Natural killer cell treated with Interleukin-12 subunit alpha and Interleukin-12 subunit beta and Interleukin-15 and Interleukin-18, amount 100 ng/mL, for 72 hours (primary cell): Measurements from ENCODE around the gene XYLT2. TPM values are rescaled to one million over a fixed set of nuclear protein-coding genes. Genes with fewer than 3 reads are reported as not detected.
"Not testable (repeated sequence)": the region's sequence is repeated elsewhere in the genome, so short reads cannot be mapped to it uniquely, and the experiment has no call there.

Experiments
- ATAC-seq, 2 donors: fragments of 150-1000 bp; cut with Tn5 transposase in 1 of 2; sonication (Bioruptor Pico), chemical (Tn5 transposase) in 1 of 2; 2 replicates each; pipeline ENCODE4 v1.10.0; 2021
- DNase-seq: peaks from one replicate; pipeline ENCODE4 v3.0.0; 2022; ENCODE audit warnings: low spot score
- H3K27ac Mint-ChIP-seq, 2 donors: 1 replicate in 1 of 2; 2 replicates in 1 of 2; pipeline ENCODE4 v1.8.0; 2022; ENCODE audit warnings: mixed read lengths in 2 of 2, mild to moderate bottlenecking in 1 of 2, moderate library complexity in 1 of 2
- H3K27me3 Mint-ChIP-seq, 2 donors: 1 replicate in 1 of 2; 2 replicates in 1 of 2; pipeline ENCODE4 v1.8.0; 2022; ENCODE audit warnings: mixed read lengths in 2 of 2
- H3K36me3 Mint-ChIP-seq: one replicate; pipeline ENCODE4 v1.8.0; 2022; ENCODE audit warnings: mixed read lengths
- H3K4me1 Mint-ChIP-seq, 2 donors: 1 replicate in 1 of 2; 2 replicates in 1 of 2; pipeline ENCODE4 v1.8.0; 2022; ENCODE audit warnings: low read depth in 2 of 2, mixed read lengths in 2 of 2, mild to moderate bottlenecking in 1 of 2
- H3K4me3 Mint-ChIP-seq: one replicate; pipeline ENCODE4 v1.8.0; 2022; ENCODE audit warnings: mixed read lengths
- H3K9me3 Mint-ChIP-seq: 2 replicates; pipeline ENCODE4 v1.8.0; 2022; ENCODE audit warnings: mixed read lengths
- total RNA-seq, 2 donors: library from RNA; stranded (reverse); gene quantifications; one replicate each; pipeline ENCODE4 v1.2.3, GENCODE V29; 2022

XYLT2 gene
- total RNA-seq, 2 donors from 2014 or later = 19.6 to 27.1 TPM

DNA sequence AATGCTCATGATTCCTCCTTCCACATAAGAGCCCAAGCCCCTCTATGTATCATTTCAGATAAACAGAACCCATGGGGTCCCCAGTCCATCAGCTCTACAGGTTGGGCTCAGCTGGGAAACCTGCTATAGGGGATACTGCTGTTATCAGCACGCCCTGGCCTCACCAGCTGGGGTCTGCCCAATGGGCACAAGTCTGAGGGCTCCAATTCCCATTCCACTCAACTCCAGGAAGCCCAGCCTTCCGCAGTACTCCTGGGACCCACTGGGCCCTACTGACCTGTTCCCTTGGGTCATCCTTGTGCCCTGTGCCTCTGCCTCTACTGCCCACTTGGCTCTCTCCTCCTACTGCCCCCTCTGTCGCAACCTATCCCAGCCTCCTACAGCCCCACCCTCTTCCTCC, 16.2 kb upstream of the XYLT2 start:
- Mint-ChIP-seq H3K4me1 (peaks cover 7% of the 10 kb centered on the region in 2 donors), H3K9me3 (no peaks in the 10 kb centered on the region), H3K36me3 (no peaks in the 10 kb centered on the region), H3K4me3 (no peak overlapping the region), H3K27me3 (peaks cover 7 to 15% of the 10 kb centered on the region in 2 donors), H3K27ac (peak overlapping the region in 1 of 2 donors; percentile 53)
- DNase-seq (no peak), ATAC-seq (no peak)

DNA sequence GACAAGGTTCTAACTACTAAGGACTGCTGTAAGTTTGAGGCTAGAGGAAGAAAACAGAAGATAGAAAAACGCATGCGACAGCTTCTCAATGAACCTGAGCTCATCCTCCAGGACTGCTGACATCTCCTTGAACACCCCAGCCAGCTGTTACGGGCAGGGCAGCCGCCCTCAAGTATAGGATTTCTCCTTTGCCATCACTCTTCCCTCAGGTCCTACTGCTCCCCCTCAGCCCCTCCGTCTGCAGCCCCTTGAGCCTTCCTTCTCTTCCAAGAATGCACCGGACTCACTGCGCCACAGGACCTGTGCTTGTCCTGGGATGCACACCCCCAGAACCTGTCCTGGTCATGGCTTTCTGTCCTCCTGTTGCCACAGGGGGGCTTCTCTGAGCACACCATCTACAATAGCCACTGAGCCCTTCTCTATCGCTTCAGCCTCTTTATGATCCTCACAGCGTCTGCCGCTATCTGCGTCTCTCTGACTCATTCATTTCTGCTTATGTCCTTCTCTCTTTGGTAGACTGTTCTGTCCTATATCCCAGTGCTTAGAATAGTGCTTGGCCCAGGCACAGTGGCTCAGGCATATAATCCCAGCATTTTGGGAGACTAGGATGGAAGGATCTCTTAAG, 15.7 kb upstream of the XYLT2 start:
- no peaks in the 10 kb centered on the region for H3K36me3 Mint-ChIP-seq
- H3K4me3 Mint-ChIP-seq = no peak overlapping the region
- H3K4me1 Mint-ChIP-seq = peaks cover 7% of the 10 kb centered on the region in 2 donors
- no peaks in the 10 kb centered on the region for H3K9me3 Mint-ChIP-seq
- ATAC-seq = no peak
- peaks cover 7 to 15% of the 10 kb centered on the region in 2 donors for H3K27me3 Mint-ChIP-seq
- no peak for DNase-seq
- H3K27ac Mint-ChIP-seq = no peak overlapping the region

DNA sequence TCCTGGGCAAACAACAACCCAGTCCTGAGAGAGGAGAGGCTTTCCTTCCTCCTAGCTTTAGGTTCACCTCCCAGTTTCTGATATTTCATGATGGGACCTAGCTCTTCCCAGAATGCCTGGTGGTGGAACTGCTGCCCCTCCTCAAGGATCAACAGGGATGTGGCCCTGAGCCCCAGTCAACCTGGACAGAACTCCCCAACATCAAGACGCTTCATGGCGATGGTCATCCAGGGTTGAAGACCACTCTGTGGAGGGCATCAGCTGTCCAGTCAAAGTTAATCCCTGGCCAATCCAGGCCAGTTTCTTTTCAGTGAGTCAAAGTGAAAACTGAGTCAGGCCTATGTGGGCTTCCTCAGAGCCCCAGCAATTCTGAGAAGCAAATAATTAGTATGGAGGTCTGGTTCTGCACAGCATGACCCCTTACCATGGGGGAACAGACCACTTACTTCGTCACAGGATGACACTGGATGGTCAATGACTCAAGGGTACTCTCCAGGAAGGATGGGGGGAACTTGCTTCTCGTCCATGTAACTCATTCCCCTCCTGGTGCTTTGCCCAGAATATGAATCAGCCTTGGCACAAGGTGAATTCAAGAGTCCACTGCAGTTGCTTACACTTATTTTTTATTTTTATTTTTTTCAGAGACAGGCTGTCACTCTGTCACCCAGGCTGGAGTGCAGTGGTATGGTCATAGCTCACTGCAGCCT, 14.7 kb upstream of the XYLT2 start:
- Mint-ChIP-seq H3K36me3 (no peaks in the 10 kb centered on the region), H3K4me1 (peaks cover 7% of the 10 kb centered on the region in 2 donors), H3K9me3 (no peaks in the 10 kb centered on the region), H3K27me3 (peaks cover 7 to 12% of the 10 kb centered on the region in 2 donors), H3K4me3 (no peak overlapping the region), H3K27ac (no peak overlapping the region)
- no peak for DNase-seq
- peak; percentile 36 to 71 for ATAC-seq

DNA sequence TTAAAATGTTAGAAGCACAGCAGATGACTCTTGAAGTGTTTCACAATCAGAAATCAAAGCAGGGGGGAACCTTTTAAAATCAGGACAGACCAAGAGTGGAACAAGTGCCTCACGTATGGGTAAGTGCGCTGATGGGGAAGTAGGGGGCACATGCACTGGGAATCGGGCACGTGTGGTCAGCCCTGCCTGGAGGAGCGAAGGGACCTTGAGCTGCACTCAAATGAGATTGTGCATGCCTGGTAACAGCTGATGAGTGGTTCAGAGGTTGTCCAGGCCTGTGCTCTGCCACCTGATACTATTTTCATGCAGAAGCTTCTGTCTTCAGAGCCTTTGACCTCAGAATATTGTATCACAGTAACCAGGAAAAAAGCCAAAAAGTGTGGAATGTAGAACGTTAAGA, 13.7 kb upstream of the XYLT2 start:
- DNase-seq (no peak), ATAC-seq (no peak)
- H3K4me3 Mint-ChIP-seq = no peak overlapping the region
- peaks cover 7% of the 10 kb centered on the region in 2 donors for H3K4me1 Mint-ChIP-seq
- H3K36me3 Mint-ChIP-seq = no peaks in the 10 kb centered on the region
- H3K27me3 Mint-ChIP-seq = peaks cover 7 to 12% of the 10 kb centered on the region in 2 donors
- no peak overlapping the region for H3K27ac Mint-ChIP-seq
- no peaks in the 10 kb centered on the region for H3K9me3 Mint-ChIP-seq

DNA sequence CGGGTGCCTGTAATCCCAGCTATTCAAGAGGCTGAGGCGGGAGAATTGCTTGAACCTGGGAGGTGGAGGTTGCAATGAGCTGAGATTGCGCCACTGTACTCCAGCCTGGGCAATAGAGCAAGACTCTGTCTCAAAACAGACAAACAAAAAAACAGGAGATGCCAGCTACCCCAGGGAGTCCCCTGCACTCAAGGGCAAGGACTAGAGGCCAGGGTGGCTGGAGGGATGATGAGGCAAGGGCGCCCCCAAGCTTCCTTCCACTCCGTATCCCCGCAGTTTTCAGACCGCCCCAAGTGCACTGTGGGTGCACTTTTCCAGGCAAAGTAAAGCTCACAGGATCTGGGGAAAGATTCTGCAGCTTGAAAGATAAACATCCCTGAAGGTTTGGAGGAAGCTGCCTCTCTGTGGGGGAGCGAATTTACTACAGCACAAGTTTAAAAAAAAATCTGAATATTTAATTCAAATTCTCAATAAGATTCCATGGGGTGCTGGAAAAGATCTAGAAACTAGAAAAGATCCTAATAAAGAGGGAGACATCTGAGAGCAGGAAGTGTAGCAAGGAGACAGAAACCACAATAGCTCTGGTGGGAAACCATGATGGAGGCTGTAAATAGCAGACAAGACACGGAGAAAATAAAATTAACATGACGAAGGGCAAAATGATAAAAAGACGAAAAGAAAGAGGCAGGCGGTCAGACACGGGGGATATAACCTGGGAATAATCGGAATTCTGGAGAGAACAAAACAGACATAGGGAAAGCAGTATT, 12.5 kb upstream of the XYLT2 start:
- Mint-ChIP-seq H3K27me3 (peaks cover 7 to 12% of the 10 kb centered on the region in 2 donors), H3K4me3 (peak overlapping the region; percentile 61)
- not testable (repeated sequence) for H3K4me1 Mint-ChIP-seq, ATAC-seq, H3K36me3 Mint-ChIP-seq, DNase-seq, H3K9me3 Mint-ChIP-seq, H3K27ac Mint-ChIP-seq

DNA sequence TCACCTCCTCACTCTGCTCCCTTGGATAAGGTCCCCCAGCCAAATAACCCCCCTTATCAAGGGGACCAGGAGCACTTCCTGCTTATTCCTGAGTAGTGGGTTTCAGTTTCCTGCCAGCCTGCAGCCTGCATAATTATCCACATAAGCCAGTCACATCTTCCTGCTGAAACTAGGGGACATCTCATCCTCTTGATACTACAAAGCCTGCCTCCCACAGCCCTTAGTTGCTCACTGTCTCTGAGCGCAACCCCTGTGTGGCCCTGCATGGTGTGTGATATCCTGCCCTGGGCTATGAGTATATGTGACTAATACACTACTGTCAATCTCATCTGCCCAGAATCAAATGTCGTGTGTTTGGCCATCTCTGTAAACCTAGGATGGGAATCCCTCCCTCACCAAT, 8.0 kb upstream of the XYLT2 start:
- H3K4me1 Mint-ChIP-seq = peaks cover 7% of the 10 kb centered on the region in 2 donors
- DNase-seq = no peak
- peaks cover 0 to 3% of the 10 kb centered on the region in 2 donors for H3K27me3 Mint-ChIP-seq
- H3K9me3 Mint-ChIP-seq = peaks cover 3% of the 10 kb centered on the region
- no peak overlapping the region for H3K4me3 Mint-ChIP-seq
- peaks cover 14% of the 10 kb centered on the region for H3K36me3 Mint-ChIP-seq
- no peak overlapping the region for H3K27ac Mint-ChIP-seq
- ATAC-seq = no peak

DNA sequence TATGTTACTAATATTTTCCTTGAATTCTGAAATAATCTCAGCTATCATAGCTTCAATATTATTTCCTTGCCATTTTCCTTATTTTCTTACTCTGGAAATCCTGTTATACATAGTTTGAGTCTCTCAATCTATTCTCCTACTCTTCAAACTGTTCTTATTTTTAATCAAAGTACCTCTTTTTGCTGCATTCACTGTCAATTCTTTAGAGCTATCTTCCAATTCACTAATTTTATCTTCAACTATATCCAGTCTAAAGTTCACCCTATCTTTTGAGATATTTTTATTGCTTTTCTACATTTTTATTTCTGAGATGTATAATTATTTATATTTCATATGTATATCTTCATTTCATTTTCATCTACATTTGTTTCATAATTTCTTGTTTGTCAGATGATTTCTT, 7.3 kb upstream of the XYLT2 start:
- peaks cover 14% of the 10 kb centered on the region for H3K36me3 Mint-ChIP-seq
- no peak overlapping the region for H3K4me3 Mint-ChIP-seq
- H3K4me1 Mint-ChIP-seq = peaks cover 4 to 6% of the 10 kb centered on the region in 2 donors
- ATAC-seq = no peak
- H3K27ac Mint-ChIP-seq = no peak overlapping the region
- H3K9me3 Mint-ChIP-seq = peaks cover 3% of the 10 kb centered on the region
- H3K27me3 Mint-ChIP-seq = peaks cover 0 to 3% of the 10 kb centered on the region in 2 donors
- no peak for DNase-seq

DNA sequence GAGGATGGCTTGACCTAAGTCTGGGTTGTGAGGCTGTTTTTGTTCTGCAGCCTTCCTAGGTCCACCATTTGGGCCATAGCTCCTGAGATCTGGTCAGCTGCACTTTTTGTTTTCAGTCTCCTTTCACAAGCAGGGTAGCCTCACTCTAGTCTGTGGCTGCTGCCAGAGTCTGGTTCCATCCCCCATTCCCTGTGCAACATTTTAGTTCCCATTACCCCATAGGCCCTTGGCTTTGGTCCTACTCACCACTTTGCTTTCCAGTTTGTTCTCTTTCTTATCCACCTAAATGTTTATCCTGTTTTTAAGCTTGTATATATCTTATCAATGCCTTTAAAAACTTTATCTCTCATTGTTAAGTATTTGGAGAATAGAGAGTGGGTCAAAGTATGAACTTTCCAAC, 6.5 kb upstream of the XYLT2 start:
- Mint-ChIP-seq H3K4me3 (no peak overlapping the region), H3K36me3 (peaks cover 14% of the 10 kb centered on the region), H3K27me3 (peaks cover 0 to 3% of the 10 kb centered on the region in 2 donors), H3K9me3 (peaks cover 3% of the 10 kb centered on the region), H3K27ac (no peak overlapping the region), H3K4me1 (no peaks in the 10 kb centered on the region)
- DNase-seq = no peak
- no peak for ATAC-seq

DNA sequence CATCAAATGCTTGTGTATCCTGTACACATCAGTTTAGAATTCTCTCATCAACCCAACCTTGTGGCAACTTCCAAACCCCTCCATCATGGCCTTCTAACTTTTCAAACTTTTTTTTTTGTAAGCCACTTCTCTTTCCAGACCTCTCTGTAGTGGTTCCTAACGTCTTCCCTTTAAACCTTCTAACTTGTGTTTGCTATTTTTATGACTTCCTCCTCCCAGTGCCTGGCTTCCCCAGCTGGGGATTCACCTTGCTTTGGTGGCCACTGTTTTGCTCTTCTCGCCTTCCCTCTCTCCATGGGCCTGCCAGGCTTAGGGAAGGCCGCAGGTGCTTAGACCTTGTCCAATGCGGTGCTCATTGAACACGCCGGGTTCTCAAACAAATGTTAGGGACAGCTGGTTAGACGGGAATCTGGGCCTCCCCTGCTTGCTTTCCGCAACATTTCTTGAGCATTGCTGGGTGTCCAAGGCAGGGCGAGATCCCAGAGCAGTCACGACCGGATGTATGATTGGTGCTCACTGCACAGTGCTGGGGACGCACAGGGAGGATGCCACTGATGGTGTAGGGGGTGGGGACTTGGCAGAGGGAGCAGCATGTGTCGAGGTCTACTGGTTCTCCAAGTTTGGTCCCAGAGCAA, 1.1 kb upstream of the XYLT2 start:
- H3K9me3 Mint-ChIP-seq = no peaks in the 10 kb centered on the region
- H3K4me3 Mint-ChIP-seq = peak overlapping the region; percentile 50
- H3K4me1 Mint-ChIP-seq = peaks cover 9 to 21% of the 10 kb centered on the region in 2 donors
- no peak for ATAC-seq
- no peak overlapping the region for H3K27ac Mint-ChIP-seq
- peaks cover 0 to 3% of the 10 kb centered on the region in 2 donors for H3K27me3 Mint-ChIP-seq
- no peaks in the 10 kb centered on the region for H3K36me3 Mint-ChIP-seq
- DNase-seq = no peak

DNA sequence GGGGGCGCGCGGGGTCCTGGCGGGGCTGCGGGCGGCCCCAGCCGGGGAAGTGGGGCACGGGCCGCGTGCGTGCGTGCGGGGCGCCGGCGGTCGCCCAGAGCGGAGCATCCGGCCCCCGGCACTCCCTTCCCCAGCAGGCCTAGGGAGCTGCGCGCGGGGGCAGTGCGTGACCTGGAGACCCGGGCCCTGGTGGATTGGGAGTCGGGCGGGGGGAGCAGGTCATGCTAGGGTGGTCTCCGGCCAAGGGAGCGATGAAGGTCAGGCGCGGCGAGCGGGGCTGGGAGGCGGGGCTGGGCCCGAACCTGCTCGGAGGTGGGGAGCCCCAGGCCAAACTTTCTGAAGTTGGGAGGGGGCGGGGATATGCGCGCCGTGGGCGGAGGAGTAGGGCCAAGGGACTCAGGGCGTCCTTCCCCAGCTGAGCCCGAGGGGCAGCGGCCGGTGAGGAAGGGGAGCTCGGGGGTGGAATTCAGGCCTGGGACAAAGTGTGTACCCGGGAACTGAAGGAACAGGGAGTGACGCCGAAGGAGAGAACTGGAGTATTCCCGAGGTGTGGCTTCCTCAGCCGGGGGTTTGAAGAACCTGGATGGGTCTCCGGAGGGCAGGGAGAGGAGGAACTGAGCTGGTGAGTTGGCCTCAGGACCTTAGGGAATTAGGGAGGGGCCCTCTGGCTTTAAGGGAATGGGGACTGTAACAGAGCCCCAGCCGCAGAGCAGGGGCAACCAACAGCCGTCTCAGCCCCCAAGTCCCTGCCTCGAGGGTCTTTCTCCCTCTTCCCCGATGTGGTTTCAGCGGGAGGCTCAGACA, 589 bp downstream of the XYLT2 start:
- H3K27ac Mint-ChIP-seq = peak overlapping the region; percentile 57 to 78
- no peaks in the 10 kb centered on the region for H3K36me3 Mint-ChIP-seq
- peak overlapping the region; percentile 85 for H3K4me3 Mint-ChIP-seq
- no peaks in the 10 kb centered on the region for H3K9me3 Mint-ChIP-seq
- peak; percentile 75 for DNase-seq
- peaks cover 9 to 28% of the 10 kb centered on the region in 2 donors for H3K4me1 Mint-ChIP-seq
- H3K27me3 Mint-ChIP-seq = no peaks in the 10 kb centered on the region
- ATAC-seq = peak; percentile 78 to 85

DNA sequence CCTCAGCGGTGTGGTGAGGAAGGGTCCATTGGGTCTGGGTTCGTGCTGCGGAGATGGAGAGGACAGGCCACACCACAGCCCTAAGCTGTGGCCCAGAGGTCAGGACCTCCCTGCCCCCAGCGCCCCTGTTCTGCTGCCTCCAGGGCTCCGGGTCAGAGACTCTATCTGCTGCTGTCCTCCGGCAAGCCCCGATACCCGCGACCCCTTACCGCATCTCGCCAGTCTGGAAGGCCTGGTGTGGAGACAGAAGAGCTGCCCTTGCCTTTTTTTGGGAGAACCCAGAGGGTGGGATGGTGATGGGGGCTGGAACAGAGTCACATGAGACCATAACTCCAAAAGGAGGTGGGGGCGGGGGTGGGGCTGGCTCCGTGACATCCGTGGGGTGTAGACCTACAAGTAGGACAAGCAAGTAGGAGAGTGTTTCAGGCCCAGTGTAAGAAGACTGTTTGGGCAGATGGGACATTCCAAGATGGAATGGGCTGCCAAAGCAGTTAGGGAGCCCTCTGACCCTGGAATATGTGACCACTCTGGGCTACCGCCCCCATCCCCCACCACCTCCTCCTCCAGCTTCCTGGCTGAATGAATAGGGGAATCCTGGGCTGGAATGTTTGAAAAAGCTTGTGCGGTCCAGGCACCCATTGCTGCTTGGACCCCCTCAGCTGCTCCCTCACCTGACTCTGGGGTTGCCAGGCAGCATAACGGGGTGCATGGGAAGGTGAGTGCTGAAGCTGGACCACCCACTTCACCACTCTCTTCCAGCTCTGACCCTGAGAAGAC, 1.4 kb downstream of the XYLT2 start:
- DNase-seq (no peak), ATAC-seq (no peak)
- Mint-ChIP-seq H3K36me3 (no peaks in the 10 kb centered on the region), H3K9me3 (no peaks in the 10 kb centered on the region), H3K4me3 (peak overlapping the region; percentile 85), H3K27ac (peak overlapping the region; percentile 57 to 78), H3K4me1 (peaks cover 9 to 34% of the 10 kb centered on the region in 2 donors), H3K27me3 (no peaks in the 10 kb centered on the region)

DNA sequence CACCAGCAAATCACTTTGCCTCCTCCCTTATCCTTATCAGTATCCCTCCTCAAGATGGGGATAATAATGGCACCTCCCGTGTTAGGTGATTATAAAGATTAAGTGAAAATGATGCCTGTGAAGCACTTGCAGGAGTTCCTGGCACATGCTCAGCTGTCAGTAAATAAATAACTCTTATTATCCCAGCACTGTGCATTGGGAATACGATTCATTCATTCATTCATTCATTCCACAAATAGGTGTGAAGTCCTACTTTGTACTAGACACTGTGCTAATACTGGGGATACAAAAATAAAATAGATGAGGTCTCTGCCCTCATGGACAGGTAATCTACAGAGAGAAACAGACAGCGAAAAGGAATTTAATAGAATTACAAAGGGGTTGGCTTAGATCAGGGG, 2.0 kb downstream of the XYLT2 start:
- peaks cover 9 to 36% of the 10 kb centered on the region in 2 donors for H3K4me1 Mint-ChIP-seq
- H3K4me3 Mint-ChIP-seq = peak overlapping the region; percentile 85
- no peak for DNase-seq
- peak overlapping the region in 1 of 2 donors; percentile 22 for H3K27ac Mint-ChIP-seq
- no peaks in the 10 kb centered on the region for H3K27me3 Mint-ChIP-seq
- no peaks in the 10 kb centered on the region for H3K9me3 Mint-ChIP-seq
- ATAC-seq = no peak
- H3K36me3 Mint-ChIP-seq = no peaks in the 10 kb centered on the region
